Uterus (tissue), 4 donors: ENCODE data around the gene TTC23. TPM values are rescaled to one million over a fixed set of nuclear protein-coding genes. Genes with fewer than 3 reads are reported as not detected.

ENCODE experiments used
- DNase-seq, 2 donors: peaks; one replicate each; pipeline ENCODE4 v3.0.0-alpha.2; 2019 to 2020
- H3K27ac ChIP-seq, 2 donors: fragments of 200-600 bp; sonication (generic); 1 replicate in 1 of 2; 2 replicates in 1 of 2; pipeline ENCODE4 v1.5.1; 2016 to 2018
- H3K27me3 ChIP-seq, 2 donors: fragments of 200-600 bp; sonication (generic); one replicate each; pipeline ENCODE4 v1.5.1; 2018 to 2019; ENCODE audit warnings: control low read depth in 1 of 2
- H3K36me3 ChIP-seq, 2 donors: fragments of 200-600 bp; sonication (generic); one replicate each; pipeline ENCODE4 v1.5.1; 2019; ENCODE audit warnings: control low read depth in 1 of 2
- H3K4me1 ChIP-seq, 2 donors: fragments of 200-600 bp; sonication (generic); one replicate each; pipeline ENCODE4 v1.5.1; 2018 to 2019; ENCODE audit warnings: control low read depth in 1 of 2
- H3K4me3 ChIP-seq, 2 donors: fragments of 200-600 bp; sonication (generic); 1 replicate in 1 of 2; 2 replicates in 1 of 2; pipeline ENCODE4 v1.5.1; 2018 to 2019; ENCODE audit warnings: mild to moderate bottlenecking in 1 of 2
- H3K9me3 ChIP-seq, 2 donors: fragments of 200-600 bp; sonication (generic); one replicate each; pipeline ENCODE4 v1.5.1; 2019; ENCODE audit warnings: control low read depth in 1 of 2
- POLR2A ChIP-seq, 2 donors: fragments of 450-650 bp; IDR thresholded peaks; one replicate each; pipeline ENCODE4 v1.6.1; 2016; ENCODE audit warnings: antibody characterized with exemption in 2 of 2, mild to moderate bottlenecking in 1 of 2, moderate library complexity in 1 of 2
- intact Hi-C: fragments of 100-400 bp; cut with DNase I; formaldehyde crosslinking; loops from one replicate; pipeline ENCODE4 v1.15.1; 2023; ENCODE audit warnings: low total_unique reads
- total RNA-seq, 4 donors: library from RNA; depleted of rRNA in 3 of 4; stranded (reverse); fragments of >200 nt in 3 of 4; gene quantifications; one replicate each; pipeline versions ENCODE4 v1.1.0 to v1.2.4, GENCODE V29; 2014 to 2023
- TF ChIP-seq, protein P1 (sequence below), 4 experiments: fragments of 200-600 bp in 2 of 4; fragments of 450-650 bp in 2 of 4; sonication (generic) in 2 of 4; IDR thresholded peaks; one replicate each; pipeline ENCODE4 v1.5.1; 2016 to 2019; ENCODE audit warnings: antibody characterized with exemption in 4 of 4, mild to moderate bottlenecking in 2 of 4, moderate library complexity in 1 of 4
- donor health status: DM: yes; HTN: yes; CAD: no.

TTC23 gene
- total RNA-seq, 4 donors from 2014 or later: 10.0 to 54.1 (median 31.0) TPM

- intact Hi-C loops: no loop called here
- DNase-seq: no peak
- Histone ChIP-seq H3K36me3 (no peaks in the 10 kb centered on the region), H3K4me3 (no peak overlapping the region), H3K4me1 (peaks cover 0 to 11% of the 10 kb centered on the region in 2 donors), H3K27me3 (no peaks in the 10 kb centered on the region), H3K27ac (no peak overlapping the region), H3K9me3 (no peaks in the 10 kb centered on the region)
- no peak for TF ChIP-seq POLR2A (IDR thresholded peaks at IDR 0.05)
- TF ChIP-seq, protein P1, sequence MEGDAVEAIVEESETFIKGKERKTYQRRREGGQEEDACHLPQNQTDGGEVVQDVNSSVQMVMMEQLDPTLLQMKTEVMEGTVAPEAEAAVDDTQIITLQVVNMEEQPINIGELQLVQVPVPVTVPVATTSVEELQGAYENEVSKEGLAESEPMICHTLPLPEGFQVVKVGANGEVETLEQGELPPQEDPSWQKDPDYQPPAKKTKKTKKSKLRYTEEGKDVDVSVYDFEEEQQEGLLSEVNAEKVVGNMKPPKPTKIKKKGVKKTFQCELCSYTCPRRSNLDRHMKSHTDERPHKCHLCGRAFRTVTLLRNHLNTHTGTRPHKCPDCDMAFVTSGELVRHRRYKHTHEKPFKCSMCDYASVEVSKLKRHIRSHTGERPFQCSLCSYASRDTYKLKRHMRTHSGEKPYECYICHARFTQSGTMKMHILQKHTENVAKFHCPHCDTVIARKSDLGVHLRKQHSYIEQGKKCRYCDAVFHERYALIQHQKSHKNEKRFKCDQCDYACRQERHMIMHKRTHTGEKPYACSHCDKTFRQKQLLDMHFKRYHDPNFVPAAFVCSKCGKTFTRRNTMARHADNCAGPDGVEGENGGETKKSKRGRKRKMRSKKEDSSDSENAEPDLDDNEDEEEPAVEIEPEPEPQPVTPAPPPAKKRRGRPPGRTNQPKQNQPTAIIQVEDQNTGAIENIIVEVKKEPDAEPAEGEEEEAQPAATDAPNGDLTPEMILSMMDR (IDR thresholded peaks at IDR 0.05): no peak
Measured at GRCh38 chr15:99118801-99119546, 130.4 kb downstream of the TTC23 start.

DNA sequence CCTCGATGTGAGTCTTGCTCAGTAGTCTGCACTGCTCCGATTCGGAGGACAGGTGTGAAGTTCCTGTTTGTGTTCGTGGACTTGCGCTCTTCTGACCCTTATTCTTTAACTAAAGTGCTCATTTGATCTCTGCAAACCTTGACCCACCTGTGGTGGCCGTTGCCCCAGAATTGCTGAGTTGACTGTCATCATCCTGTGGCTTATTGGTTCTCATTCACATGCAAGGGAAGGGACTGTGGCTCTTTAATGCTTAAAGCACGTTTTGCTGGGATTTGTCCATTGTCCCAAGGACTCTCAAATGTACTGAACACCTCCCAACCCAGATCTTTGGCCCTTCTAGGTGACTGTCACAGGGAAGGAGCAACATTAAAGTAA, 131.1 kb downstream of the TTC23 start:
- TF ChIP-seq POLR2A (IDR thresholded peaks at IDR 0.05): no peak
- TF ChIP-seq, protein P1 (IDR thresholded peaks at IDR 0.05): no peak
- Histone ChIP-seq H3K4me1 (peaks cover 0 to 4% of the 10 kb centered on the region in 2 donors), H3K9me3 (no peaks in the 10 kb centered on the region), H3K36me3 (no peaks in the 10 kb centered on the region), H3K27ac (no peak overlapping the region), H3K4me3 (no peak overlapping the region), H3K27me3 (no peaks in the 10 kb centered on the region)
- intact Hi-C loops: no loop called here
- DNase-seq: no peak

DNA sequence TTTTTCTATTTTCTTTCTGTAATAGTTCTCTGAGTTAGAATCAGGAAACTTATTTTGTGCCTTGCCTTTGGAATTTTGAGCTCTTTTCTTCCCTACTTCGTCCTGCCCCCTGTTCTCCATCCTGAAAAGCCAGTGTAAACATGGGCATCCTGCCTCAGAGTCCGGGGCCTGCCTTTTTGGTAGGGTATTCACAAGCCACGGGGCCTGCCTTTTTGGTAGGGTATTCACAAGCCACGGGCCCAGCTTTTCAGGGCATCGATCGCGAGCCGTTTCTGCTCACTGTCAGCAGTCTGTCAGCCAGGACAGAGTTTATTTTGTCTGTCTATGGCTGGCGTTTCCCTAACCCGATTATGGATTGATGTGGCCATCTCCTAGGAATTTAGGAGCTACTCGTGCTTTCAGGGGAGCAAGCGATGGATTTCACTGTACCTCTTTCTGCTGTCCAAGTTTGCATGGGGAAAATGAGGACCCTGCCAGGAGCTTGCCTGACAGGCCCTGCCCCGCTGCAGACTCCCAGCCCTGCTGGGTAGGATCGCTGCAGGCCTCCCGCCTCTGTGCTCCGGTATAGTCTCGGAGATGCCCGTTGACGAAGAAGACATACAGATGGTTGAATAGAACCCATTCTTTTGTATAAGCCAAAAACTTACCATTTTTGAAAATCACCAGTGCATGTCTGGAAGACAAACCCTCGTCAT, 131.7 kb downstream of the TTC23 start:
- no peak for DNase-seq
- no peaks in the 10 kb centered on the region for H3K4me1 ChIP-seq
- intact Hi-C loops: no loop called here
- H3K27me3 ChIP-seq: no peaks in the 10 kb centered on the region
- H3K4me3 ChIP-seq: no peak overlapping the region
- no peaks in the 10 kb centered on the region for H3K9me3 ChIP-seq
- no peak for TF ChIP-seq POLR2A (IDR thresholded peaks at IDR 0.05)
- TF ChIP-seq, protein P1 (IDR thresholded peaks at IDR 0.05): no peak
- no peak overlapping the region for H3K27ac ChIP-seq
- no peaks in the 10 kb centered on the region for H3K36me3 ChIP-seq

DNA sequence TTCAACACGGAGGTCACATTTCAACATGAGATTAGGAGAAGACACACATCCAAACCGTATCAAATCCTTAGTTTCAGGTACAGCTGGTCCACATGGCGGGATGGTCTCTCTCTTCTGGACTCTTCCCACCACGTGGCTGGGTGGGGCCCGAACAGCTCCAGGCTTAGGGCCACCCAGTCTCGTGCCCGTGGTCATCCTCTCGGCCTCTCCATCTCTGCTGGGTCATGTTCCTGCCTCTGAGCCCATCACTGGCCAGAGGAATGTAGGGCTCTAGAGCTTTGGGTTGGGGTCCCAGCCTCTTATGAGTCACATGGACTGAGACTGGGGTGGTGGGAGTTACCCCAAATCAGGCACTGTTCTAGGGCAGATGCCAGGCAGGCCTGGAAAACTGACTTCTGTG, 132.3 kb downstream of the TTC23 start:
- Histone ChIP-seq H3K27ac (no peak overlapping the region), H3K36me3 (no peaks in the 10 kb centered on the region), H3K4me1 (no peaks in the 10 kb centered on the region), H3K9me3 (no peaks in the 10 kb centered on the region), H3K4me3 (no peak overlapping the region), H3K27me3 (no peaks in the 10 kb centered on the region)
- intact Hi-C loops: no loop called here
- TF ChIP-seq, protein P1 (IDR thresholded peaks at IDR 0.05): no peak
- no peak for TF ChIP-seq POLR2A (IDR thresholded peaks at IDR 0.05)
- no peak for DNase-seq
